Activated CD8-positive, alpha-beta memory T cell treated with anti-CD3 and anti-CD28 coated beads for 36 hours (primary cell): Measurements from ENCODE around the gene ACSL3. TPM values are rescaled to one million over a fixed set of nuclear protein-coding genes. Genes with fewer than 3 reads are reported as not detected.

Experiments used
- CTCF ChIA-PET: fragments of 350-600 bp; sonication (Branson Sonifier 250); formaldehyde crosslinking; loops from one replicate; lab custom pipeline; 2021; ENCODE audit warnings: antibody characterized with exemption; lab: Charles Lee
- POLR2A ChIA-PET: fragments of 350-600 bp; sonication (Branson Sonifier 250); formaldehyde crosslinking; loops from one replicate; lab custom pipeline; 2021; ENCODE audit warnings: antibody characterized with exemption; lab: Charles Lee
- total RNA-seq, 2 experiments: library from RNA; stranded (reverse); gene quantifications; one replicate each; pipeline ENCODE4 v1.2.3, GENCODE V29; 2021

Gene ACSL3
- total RNA-seq, 2 experiments from 2014 or later = 46.2 to 53.4 TPM

DNA sequence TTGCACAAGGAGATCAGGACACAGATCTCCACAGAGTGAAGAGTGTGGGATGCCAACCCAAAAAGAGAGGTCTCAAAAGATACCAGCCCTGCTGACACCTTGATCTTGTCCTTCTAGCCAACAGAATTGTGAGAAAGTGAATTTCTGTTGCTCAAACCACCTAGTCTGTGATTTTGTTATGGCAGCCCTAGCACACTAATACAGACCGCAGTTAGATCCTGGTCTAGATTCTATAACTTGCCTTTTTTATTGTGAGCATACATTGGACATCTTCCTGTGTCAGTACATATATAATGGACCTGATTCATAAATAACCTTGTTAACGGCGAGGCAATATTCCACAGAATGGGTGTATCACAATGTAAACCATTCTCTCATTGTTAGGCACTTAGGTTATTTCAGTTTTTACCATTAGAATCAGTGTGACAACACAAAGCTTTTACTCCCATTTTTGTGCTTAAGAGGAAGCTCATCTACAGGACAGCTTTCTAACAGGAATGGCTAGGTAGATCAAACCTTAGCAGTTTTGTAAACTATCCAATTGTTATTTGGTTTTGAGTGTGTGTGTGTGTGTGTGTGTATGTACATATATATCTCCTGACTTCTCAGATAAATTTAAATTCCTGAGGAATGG lies 89.0 kb downstream of the ACSL3 start:
- ChIA-PET CTCF (interaction anchor here (1.1 kb wide), 1 partner anchor 9 kb away, joined by 3 read pairs; no protein-coding TSS in a partner anchor), POLR2A (no interaction called here)

DNA sequence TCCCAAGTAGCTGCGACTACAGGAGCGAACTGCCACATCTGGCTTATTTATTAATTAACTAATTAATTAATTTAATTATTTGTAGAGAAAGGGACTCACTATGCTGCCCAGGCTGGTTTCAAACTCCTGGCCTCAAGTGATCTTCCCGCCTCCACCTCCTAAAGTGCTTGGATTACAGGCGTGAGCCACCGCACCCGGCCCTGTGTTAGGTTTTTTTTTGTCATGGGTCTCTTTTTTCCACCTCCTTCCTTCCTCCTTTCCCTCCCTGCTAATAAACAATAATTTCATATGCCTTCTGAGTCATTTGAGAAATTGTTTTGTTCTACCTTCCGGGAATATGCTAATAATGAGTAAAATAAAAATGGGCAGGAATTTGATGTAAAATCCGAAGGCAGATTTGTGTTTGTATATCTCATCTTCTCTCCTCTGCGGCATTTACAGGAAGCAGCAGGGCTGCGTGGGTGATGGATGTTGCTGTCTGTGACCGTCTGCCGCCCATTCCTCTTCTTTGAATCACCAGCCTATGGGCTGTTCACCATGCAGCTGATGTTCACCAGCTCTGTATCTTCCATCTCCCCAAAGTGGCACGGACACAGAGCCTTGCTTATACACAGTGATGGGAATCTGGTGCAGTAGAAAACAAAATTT lies 89.9 kb downstream of the ACSL3 start:
- ChIA-PET CTCF (interaction anchor here (0.6 to 1.1 kb wide), 2 partner anchors 10 to 777 kb away, joined by 3 read pairs; no protein-coding TSS in a partner anchor), POLR2A (no interaction called here)

DNA sequence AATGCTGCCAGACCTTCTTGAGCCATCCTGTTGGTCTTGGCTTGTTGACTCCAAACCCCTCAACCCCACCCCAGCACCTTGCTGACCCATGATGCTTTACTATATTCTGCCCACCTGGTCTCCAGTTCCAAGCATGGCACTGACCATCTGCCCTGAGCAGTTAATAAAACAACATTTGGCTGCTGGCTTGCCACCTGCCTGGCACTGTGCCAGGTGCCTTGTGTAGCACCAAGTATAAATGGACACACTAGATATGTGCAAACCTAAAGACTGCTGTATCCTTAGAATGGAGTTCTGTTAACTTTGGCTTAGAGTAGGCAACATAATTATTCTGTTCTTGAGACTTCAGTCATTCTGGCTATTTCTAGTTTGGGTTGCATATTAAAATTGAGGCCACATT lies 91.4 kb downstream of the ACSL3 start:
- ChIA-PET POLR2A (no interaction called here), CTCF (no interaction called here)

DNA sequence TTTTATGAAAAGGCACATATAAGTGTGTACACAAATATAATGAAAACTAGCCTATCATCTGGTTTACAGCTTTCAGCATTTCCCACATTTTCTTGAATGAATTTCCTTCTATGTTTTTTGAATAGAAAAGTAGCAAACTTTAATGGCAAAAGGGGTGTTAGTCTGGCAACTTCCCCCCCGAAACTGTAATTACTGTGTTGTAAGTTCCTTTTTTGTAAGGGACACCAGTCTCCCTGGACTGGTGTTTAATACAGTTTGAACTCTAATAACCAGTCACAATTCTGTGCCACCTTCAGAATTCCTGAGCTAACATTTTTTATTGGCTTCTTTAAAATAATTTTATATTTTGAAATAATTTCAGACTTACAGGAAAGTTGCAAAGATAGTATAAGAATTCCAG lies 94.2 kb downstream of the ACSL3 start:
- CTCF ChIA-PET = no interaction called here
- POLR2A ChIA-PET = no interaction called here

DNA sequence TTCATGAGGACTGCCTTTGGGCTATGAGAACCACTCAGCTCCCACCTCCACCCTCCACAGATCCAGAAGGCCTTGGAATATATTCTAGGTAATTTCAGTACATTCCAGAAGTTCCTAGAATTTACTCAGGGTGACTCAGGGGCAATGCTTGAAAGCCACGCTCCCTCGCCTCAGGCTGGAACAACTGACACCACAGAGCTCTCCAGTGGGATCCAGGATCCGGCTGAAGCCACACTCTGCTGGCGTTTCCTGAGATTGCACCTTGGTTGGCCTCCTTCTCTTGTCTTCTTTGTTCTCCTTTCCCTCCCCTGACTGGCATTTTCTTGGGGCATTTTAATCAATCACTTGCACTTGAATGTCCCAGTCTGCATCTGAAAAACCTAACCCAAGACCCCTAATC lies 98.5 kb downstream of the ACSL3 start:
- ChIA-PET POLR2A (no interaction called here), CTCF (interaction anchor here (1.1 kb wide), 1 partner anchor 20 kb away, joined by 3 read pairs; no protein-coding TSS in a partner anchor)

DNA sequence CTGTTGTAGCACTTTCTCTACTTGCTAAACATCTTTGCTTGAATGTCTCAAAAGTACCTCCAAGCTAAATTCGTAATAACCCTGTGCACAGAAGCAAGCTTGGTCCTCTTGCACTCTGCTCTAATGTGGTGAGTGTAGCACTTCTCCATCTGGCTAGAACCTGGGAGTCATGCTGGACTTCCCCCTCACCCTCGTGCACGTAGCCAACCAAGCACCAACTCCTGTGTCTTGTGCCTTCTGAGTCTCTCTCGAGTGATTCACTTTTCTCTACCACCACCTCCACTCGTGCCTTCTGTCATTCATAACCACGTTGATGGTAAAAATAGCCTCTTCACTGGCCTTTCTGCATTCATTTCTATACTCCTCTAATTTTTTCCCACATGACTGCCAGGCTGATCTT lies 99.3 kb downstream of the ACSL3 start:
- POLR2A ChIA-PET = no interaction called here
- CTCF ChIA-PET = interaction anchor here (1.1 kb wide), 1 partner anchor 21 kb away, joined by 3 read pairs; no protein-coding TSS in a partner anchor

DNA sequence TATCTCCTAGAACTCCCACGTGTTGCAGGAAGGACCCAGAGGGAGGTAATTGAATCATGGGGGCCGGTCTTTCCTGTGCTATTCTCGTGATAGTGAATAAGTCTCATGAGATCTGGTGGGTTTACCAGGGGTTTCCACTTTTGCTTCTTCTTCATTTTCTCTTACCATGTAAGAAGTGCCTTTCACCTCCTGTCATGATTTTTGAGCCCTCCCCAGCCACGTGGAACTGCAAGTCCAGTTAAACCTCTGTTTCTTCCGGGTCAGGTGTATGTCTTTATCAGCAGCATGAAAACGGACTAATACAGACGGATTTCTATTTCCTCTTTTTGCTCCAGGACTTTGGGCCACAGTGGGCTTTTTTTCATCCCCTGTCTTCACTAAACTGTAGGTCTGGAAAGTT lies 102.8 kb downstream of the ACSL3 start:
- CTCF ChIA-PET = no interaction called here
- POLR2A ChIA-PET = no interaction called here

DNA sequence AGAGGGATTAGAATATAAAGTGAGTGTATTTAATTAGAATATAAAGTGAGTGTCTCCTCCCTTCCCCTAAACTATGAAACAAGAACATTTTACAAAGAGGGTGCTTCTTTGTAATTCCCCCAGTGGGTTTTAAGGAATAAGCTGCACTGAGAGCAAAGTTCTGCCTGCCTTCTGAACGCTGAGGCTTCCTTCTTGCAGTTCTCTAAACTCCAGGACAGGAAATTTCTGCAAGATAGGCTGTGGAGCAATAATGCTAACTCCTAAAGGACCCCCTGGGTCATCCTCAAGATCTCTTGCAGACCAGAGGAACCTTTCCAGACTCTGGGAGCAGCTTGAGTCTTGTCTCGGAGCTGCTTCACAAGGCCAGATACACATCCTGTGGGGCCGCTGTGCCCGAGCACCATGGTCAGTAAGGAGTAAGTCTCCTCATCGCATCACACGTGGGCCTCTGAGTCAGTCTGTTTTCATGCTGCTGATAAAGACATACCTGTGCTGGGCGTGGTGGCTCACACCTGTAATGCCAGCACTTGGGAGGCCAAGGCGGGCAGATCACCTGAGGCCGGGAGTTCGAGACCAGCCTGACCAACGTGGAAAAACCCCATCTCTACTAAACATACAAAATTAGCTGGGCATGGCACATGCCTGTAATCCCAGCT lies 103.7 kb downstream of the ACSL3 start:
- POLR2A ChIA-PET = no interaction called here
- CTCF ChIA-PET = interaction anchor here (0.6 to 1.1 kb wide), 2 partner anchors 274 to 544 kb away, joined by 3 to 4 read pairs; no protein-coding TSS in a partner anchor

DNA sequence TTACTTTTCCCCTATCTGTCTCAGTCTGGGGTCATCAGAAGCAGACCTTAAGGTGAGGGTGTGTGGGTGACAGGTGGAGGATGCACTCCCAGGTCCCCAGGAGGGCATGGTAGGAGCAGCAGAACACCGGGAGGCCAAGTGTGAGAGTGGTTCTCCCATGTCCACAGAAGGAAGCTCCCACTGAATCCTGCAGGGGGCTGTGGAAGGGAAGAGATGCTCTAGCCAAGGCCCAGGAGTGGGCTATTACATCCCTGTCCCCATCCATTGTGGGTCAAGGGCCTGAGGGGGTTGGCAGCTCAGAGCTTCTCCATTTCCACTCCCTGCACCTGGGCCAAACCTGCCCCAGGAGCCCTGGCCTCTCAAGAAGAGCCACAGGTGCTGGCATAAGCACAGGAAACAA lies 104.7 kb downstream of the ACSL3 start:
- CTCF ChIA-PET = interaction anchor here (1.1 kb wide), 1 partner anchor 275 kb away, joined by 4 read pairs; no protein-coding TSS in a partner anchor
- POLR2A ChIA-PET = no interaction called here

DNA sequence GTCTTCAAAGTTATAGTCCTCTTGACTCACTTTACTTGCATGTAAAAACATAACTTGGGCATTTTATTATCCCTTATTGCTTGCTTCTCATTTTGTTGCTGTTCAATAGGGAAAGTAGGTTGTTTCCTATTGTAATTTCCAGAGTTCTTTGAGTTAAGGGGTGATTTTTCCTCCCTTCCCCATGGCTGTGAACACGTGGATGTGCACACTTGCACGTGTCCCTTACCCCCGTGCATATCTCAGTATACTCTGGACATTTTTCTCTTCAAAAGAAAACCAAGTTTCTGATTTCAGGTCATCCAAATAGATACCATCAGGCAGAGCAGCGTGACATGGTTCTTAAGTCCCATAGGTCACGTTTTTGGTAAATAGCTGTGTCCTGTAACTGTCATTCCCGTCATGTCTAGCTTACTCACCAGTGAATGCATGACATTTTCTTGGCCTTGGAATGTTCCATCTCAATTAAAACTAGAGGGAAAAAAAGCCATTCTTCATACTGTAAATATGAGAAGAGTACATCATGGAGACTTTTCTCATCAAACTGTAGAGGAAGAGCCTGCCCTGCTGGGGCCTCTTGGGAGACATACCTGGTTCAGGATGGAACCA lies 107.8 kb downstream of the ACSL3 start:
- ChIA-PET POLR2A (no interaction called here), CTCF (no interaction called here)

DNA sequence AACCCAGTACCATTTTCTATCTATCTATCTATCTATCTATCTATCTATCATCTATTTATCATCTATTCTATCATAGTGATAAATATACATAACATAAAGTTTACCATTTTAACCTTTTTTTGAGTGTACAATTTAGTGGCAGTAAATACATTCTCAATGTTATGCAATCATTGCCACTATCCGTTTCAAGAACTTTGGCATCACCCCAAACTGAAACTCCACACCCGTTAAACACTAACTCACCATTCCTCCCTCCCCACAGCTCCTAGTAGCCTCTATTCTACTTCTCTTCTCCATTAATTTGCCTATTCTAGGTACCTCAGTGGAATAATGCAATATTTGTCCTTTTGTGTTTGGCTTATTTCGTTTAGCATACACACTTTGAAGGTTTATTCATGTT lies 108.7 kb downstream of the ACSL3 start:
- ChIA-PET POLR2A (no interaction called here), CTCF (no interaction called here)

DNA sequence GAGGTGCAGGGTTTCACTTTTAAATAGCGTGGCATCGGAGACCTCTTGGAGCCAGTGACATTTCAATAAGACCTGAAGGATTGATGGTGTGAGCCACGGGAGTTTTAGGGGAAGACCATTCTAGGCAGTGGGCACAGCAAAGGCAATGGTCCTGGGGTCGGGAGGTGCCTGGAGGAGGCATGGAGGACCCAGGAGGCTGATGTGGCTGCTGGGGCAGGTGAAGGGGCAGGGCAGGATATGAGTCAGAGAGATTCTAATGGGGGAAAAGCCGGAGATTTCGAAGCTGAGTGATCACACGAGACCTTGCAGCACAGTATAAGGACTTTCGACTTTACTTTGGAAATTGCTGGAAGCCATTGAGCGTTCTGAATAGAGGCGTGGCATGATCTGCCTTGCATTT lies 111.6 kb downstream of the ACSL3 start:
- CTCF ChIA-PET = interaction anchor here (0.7 to 1.1 kb wide), 2 partner anchors 11 to 33 kb away, joined by 3 read pairs; no protein-coding TSS in a partner anchor
- POLR2A ChIA-PET = no interaction called here

DNA sequence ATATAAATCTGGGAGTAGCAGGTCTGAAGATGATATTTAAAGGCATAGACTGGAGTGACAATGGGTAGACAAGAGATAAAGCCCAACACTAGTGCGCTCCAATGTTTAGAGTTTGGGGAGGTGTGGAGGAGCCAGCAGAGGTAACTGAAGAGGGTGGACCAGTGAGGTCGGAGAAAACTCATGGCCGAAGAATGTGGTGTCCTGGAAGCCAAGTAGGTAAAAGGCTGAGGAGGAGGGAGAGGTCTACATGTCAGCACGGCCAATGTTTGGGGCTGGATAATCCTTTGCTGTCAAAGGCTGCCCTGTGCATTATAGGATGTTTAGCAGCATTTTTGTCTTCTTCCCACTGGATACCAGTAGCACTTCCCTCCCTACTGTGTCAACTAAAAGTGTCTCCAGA lies 112.4 kb downstream of the ACSL3 start:
- POLR2A ChIA-PET = no interaction called here
- CTCF ChIA-PET = no interaction called here

DNA sequence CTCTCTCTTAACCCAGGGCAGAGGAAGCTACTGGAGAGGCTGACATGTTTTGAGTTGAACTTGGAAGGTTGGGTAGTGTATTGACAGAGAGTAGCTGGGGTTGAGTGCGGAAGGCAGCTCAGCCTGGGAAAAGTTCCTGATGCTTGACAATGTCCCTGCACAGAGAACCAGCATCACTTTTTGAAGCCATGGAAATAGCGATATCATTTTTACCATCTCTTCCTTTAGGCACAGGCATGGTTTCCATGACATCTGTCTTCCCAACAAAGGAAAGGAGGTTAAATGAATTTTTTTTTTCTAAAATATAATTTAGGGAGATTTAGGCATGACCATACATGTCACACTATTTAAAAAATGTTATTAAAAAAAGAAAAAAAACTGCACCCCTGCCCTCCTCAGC lies 112.9 kb downstream of the ACSL3 start:
- ChIA-PET CTCF (no interaction called here), POLR2A (no interaction called here)

DNA sequence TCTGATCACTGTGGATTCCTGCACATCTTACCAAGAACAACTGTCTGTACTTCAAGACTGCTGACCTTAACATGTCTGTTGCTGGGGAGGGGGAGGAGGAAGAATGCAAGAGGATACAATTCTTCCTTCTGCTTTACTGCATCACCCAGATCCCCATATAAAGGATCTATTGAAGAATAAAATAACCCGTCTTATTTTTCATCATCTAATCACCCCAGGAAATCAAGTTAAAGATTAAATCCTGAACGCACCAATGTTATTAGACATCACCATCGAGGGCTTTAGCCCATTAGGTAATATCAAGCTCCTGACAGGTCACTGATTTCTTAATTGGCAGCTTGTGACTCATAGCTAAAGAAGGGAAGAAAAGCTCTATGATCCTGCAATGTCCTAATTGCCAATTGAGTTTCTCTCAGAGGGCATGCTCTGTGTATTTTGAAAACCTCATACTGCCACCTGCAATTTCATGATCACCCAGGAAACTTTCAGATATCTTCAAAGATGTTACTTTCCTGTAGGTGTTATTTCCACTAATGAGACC lies 115.8 kb downstream of the ACSL3 start:
- ChIA-PET CTCF (no interaction called here), POLR2A (no interaction called here)

DNA sequence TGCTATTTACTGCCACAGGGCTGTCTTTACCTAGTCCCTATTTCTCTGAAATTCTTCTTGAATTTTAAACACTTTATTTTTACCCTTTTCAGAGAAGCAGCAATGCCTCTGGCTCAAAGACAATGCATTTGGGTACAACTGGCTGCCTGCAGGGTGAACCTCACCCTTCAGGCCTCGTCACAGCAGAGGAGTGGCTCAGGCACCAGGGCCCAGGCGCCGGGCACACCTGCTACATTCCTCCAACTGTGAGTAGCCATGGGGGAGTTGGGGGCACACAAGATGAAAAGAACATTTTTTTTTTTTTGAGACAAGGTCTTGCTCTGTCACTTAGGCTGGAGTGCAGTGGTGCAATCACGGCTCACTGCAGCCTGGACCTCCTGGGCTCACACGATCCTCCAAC lies 116.3 kb downstream of the ACSL3 start:
- POLR2A ChIA-PET = no interaction called here

DNA sequence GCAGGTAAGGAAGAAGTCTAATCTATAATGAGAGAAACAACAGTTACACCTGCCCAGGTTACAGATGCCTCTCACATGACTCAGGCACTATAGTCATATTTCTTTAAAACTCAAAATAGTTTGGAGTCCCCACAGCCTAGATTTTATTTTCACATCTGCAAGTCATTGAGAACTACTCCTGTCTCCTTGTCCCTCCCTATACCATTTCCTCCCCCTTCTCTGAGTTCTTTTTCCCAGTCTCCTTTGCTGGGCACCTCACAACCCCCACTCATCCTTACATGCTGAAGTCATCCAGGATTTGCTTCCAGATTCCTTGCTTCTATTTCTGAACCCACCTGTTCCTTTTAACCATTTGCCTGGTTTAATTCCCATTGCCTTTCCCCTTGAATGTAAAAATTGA lies 118.0 kb downstream of the ACSL3 start:
- ChIA-PET CTCF (no interaction called here), POLR2A (no interaction called here)

More for the DNA sequence above, 116.3 kb downstream of the ACSL3 start:
- CTCF ChIA-PET = no interaction called here

DNA sequence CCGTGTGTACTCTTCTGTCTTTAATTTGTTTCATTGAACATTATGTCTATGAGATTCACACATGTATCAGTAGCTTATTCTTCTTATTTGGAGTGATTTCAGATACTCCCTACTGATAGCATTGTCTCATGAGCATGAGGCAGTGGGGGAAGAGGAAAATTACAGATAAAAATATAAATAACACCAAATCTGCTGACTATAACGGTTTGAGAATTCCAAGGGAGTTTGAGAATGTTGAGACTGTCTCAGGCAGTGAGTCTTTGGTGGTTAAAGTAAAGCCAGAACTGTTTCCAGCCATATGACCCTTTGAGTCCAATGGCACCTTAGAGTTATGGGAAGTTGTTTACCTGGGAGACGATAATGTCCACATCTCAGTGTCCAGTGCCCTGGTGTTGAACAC lies 118.6 kb downstream of the ACSL3 start:
- CTCF ChIA-PET = no interaction called here

DNA sequence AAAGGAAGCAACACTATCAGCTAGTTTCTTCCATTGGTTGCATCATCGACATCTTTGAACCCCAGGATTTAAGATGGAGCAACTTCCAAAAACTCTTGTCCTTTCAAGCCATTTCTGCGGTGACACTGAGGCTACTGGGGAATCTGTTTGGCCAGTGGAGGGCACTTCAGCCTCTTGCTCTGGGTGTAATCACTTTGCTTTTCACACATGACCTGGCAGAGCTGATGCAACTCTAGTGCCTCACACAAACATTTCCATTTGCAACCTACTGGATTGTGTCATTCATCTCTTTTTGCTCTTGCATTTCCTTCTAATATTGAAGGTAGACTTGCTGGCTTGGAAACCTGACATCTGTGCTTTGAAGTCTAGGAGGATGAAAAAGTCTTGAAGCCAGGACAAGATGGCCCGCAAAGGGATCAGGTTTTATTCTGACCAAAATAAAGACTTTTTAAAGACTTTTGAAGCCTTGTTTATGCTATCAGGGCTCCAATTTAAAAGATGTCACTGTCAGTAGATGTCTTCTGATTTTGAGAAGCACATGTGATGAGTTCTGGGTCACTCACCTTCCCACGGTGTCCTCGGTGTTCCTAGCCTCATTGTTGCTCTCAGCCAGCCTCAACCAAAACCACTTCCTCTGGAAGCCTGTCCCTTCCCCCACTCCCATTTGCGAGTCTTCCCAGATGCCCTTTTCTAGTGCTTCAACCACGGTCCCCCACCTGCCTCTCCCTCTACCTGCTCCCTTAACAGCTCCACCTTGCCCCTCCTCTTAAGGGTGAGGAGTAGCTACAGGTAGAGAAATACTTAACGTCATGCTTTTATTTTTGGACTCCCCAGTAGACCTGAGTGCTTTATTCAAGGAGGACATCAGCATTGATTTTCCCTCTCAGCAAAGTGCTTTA lies 121.4 kb downstream of the ACSL3 start:
- ChIA-PET CTCF (interaction anchor here (1.2 kb wide), 1 partner anchor 10 kb away, joined by 3 read pairs; no protein-coding TSS in a partner anchor), POLR2A (no interaction called here)

More for the DNA sequence above, 118.6 kb downstream of the ACSL3 start:
- POLR2A ChIA-PET = no interaction called here
